PC-9 (cell line): ENCODE measurements around the gene RARS1. TPM values are rescaled to one million over a fixed set of nuclear protein-coding genes. Genes with fewer than 3 reads are reported as not detected.
A peak's percentile ranks its signal among the peaks of the same experiment; 100 is the strongest.

ENCODE experiments used
- BruUV-seq: library from RNA; stranded (reverse); fragments of 400-500 nt; replicated peaks from 2 replicates; lab custom pipeline; 2021; lab: Mats Ljungman, UMichigan
- CTCF ChIA-PET: fragments of 300-600 bp; sonication (Branson Sonifier 250); formaldehyde crosslinking; loops from one replicate; lab custom pipeline; 2022; ENCODE audit warnings: antibody characterized with exemption; lab: Charles Lee
- POLR2A ChIA-PET: fragments of 300-600 bp; sonication (Branson Sonifier 250); formaldehyde crosslinking; loops from one replicate; lab custom pipeline; 2022; ENCODE audit warnings: antibody characterized with exemption; ENCODE audit not compliant: unreplicated experiment; lab: Charles Lee
- DNase-seq, 2 experiments: peaks; one replicate each; pipeline versions ENCODE4 v3.0.0 to v3.0.0-alpha.2; 2015 to 2022; ENCODE audit warnings: mixed read lengths in 1 of 2
- H2AFZ ChIP-seq: fragments of 200-600 bp; sonication (generic); 2 replicates; pipeline ENCODE4 v1.8.1; 2017; ENCODE audit warnings: antibody characterized with exemption
- H3F3A ChIP-seq: fragments of 200-600 bp; sonication (generic); 2 replicates; pipeline ENCODE4 v1.8.1; 2017; ENCODE audit warnings: antibody characterized with exemption, mild to moderate bottlenecking, low read depth; ENCODE audit not compliant: insufficient read depth
- H3K27ac ChIP-seq: fragments of 200-600 bp; sonication (generic); 2 replicates; pipeline ENCODE4 v1.6.1; 2016; ENCODE audit warnings: mixed run types
- H3K27me3 ChIP-seq: fragments of 200-600 bp; sonication (generic); 2 replicates; pipeline ENCODE4 v1.6.1; 2016; ENCODE audit warnings: low read depth, mixed run types; ENCODE audit not compliant: insufficient read depth
- H3K36me3 ChIP-seq: fragments of 200-600 bp; sonication (generic); 2 replicates; pipeline ENCODE4 v1.6.1; 2016; ENCODE audit warnings: low read depth, mixed run types
- H3K4me1 ChIP-seq: fragments of 200-600 bp; sonication (generic); replicated peaks from 2 replicates; pipeline ENCODE4 v1.6.1; 2016; ENCODE audit warnings: mixed run types; ENCODE audit not compliant: insufficient read depth
- H3K4me2 ChIP-seq: fragments of 200-600 bp; sonication (generic); 2 replicates; pipeline ENCODE4 v1.6.1; 2017; ENCODE audit warnings: mixed run types
- H3K4me3 ChIP-seq: fragments of 200-600 bp; sonication (generic); 2 replicates; pipeline ENCODE4 v1.6.1; 2016; ENCODE audit warnings: mixed run types
- H3K79me2 ChIP-seq: fragments of 200-600 bp; sonication (generic); 2 replicates; pipeline ENCODE4 v1.6.1; 2017; ENCODE audit warnings: low read depth, mixed run types
- H3K9me2 ChIP-seq: fragments of 200-600 bp; sonication (generic); 2 replicates; pipeline ENCODE4 v1.8.1; 2017; ENCODE audit warnings: mild to moderate bottlenecking; ENCODE audit not compliant: insufficient read depth
- H3K9me3 ChIP-seq: fragments of 200-600 bp; sonication (generic); 2 replicates; pipeline ENCODE4 v1.8.1; 2016; ENCODE audit warnings: low read depth; ENCODE audit not compliant: insufficient read depth
- H4K20me1 ChIP-seq: fragments of 200-600 bp; sonication (generic); 2 replicates; pipeline ENCODE4 v1.8.1; 2017; ENCODE audit not compliant: insufficient read depth
- CTCF ChIP-seq: fragments of 200-600 bp; sonication (generic); conservative IDR thresholded peaks from 2 replicates; pipeline ENCODE4 v1.6.1; 2017; ENCODE audit warnings: mixed run types, antibody characterized with exemption, mild to moderate bottlenecking, moderate library complexity
- EZH2 ChIP-seq: fragments of 200-600 bp; sonication (generic); IDR thresholded peaks from 2 replicates; pipeline ENCODE4 v1.8.0; 2017; ENCODE audit warnings: antibody characterized with exemption, low read depth
- intact Hi-C: fragments of 100-400 bp; cut with micrococcal nuclease; formaldehyde crosslinking; loops from one replicate; pipeline ENCODE4 v1.10.0; 2022; ENCODE audit not compliant: unreplicated experiment
- total RNA-seq: library from RNA; stranded (reverse); gene quantifications from 2 replicates; pipeline ENCODE4 v1.2.3, GENCODE V29; 2021

The RARS1 gene
- total RNA-seq, 1 experiment from 2014 or later, result 125 TPM

- no peak overlapping the region for H3K27ac ChIP-seq
- no peak overlapping the region for H3K4me3 ChIP-seq
- intact Hi-C loops, result no loop called here
- BruUV-seq, result no TSS peak
- H3K9me3 ChIP-seq, result no peaks in the 10 kb centered on the region
- DNase-seq, result no peak
- ChIA-PET POLR2A (no interaction called here), CTCF (no interaction called here)
- H3F3A ChIP-seq, result peaks cover 21% of the 10 kb centered on the region; the same call in 1 of the 2 replicates
- no peak for TF ChIP-seq CTCF
- TF ChIP-seq EZH2, result no peak
- H3K79me2 ChIP-seq, result no peaks in the 10 kb centered on the region
- no peak overlapping the region for H3K4me2 ChIP-seq
- H3K4me1 ChIP-seq, result no peaks in the 10 kb centered on the region
- no peak overlapping the region for H2AFZ ChIP-seq
- H3K36me3 ChIP-seq, result no peaks in the 10 kb centered on the region
- H4K20me1 ChIP-seq, result no peaks in the 10 kb centered on the region; the same call in 1 of the 2 replicates
- H3K9me2 ChIP-seq, result no peaks in the 10 kb centered on the region
- no peaks in the 10 kb centered on the region for H3K27me3 ChIP-seq
These were observed 7.1 kb upstream of the RARS1 start for GRCh38 chr5:168479166-168479565.

GRCh38 chr5:168480601-168481000, 5.7 kb upstream of the RARS1 start:
- H3K79me2 ChIP-seq, result no peaks in the 10 kb centered on the region
- no peak overlapping the region for H3K4me2 ChIP-seq
- H3K9me2 ChIP-seq, result no peaks in the 10 kb centered on the region
- intact Hi-C loops, result loop anchor here (10.0 kb wide), 2 partner anchors 94 to 194 kb away; partner anchors contain the start of gene PANK3
- ChIA-PET CTCF (interaction anchor here (0.7 kb wide), 1 partner anchor 830 kb away, joined by 3 read pairs; no protein-coding TSS in a partner anchor), POLR2A (no interaction called here)
- H3K4me1 ChIP-seq, result no peaks in the 10 kb centered on the region
- BruUV-seq, result no TSS peak
- no peaks in the 10 kb centered on the region for H4K20me1 ChIP-seq
- no peak overlapping the region for H3K27ac ChIP-seq
- no peaks in the 10 kb centered on the region for H3K36me3 ChIP-seq
- no peaks in the 10 kb centered on the region for H3K9me3 ChIP-seq
- no peak for DNase-seq
- no peak overlapping the region for H3K4me3 ChIP-seq
- H3F3A ChIP-seq, result peaks cover 13% of the 10 kb centered on the region; the same call in 1 of the 2 replicates
- no peak overlapping the region for H2AFZ ChIP-seq
- no peaks in the 10 kb centered on the region for H3K27me3 ChIP-seq
- TF ChIP-seq EZH2 (no peak), CTCF (no peak)

GRCh38 chr5:168481330-168481788, 4.9 kb upstream of the RARS1 start:
- CTCF ChIA-PET, result interaction anchor here (0.7 kb wide), 1 partner anchor 831 kb away, joined by 3 read pairs; no protein-coding TSS in a partner anchor

More at GRCh38 chr5:168481330-168481788, 4.9 kb upstream of the RARS1 start:
- H3K27ac ChIP-seq, result no peak overlapping the region
- H3K9me3 ChIP-seq, result no peaks in the 10 kb centered on the region
- no peaks in the 10 kb centered on the region for H3K79me2 ChIP-seq
- DNase-seq, result peak in 1 of 2 experiments; percentile 43
- H3K4me2 ChIP-seq, result no peak overlapping the region
- no peak overlapping the region for H3K4me3 ChIP-seq
- intact Hi-C loops, result loop anchor here (1.0 to 10.0 kb wide), 3 partner anchors 32 to 193 kb away; partner anchors contain the start of gene PANK3
- no peak for TF ChIP-seq CTCF
- no peak for TF ChIP-seq EZH2
- H3K9me2 ChIP-seq, result no peaks in the 10 kb centered on the region
- H3K27me3 ChIP-seq, result no peaks in the 10 kb centered on the region
- no peaks in the 10 kb centered on the region for H4K20me1 ChIP-seq
- no peak overlapping the region for H2AFZ ChIP-seq
- H3K4me1 ChIP-seq, result peaks cover 4% of the 10 kb centered on the region; the same call in 1 of the 2 replicates
- BruUV-seq, result no TSS peak
- POLR2A ChIA-PET, result no interaction called here
- H3F3A ChIP-seq, result peaks cover 9% of the 10 kb centered on the region; the same call in 1 of the 2 replicates
- no peaks in the 10 kb centered on the region for H3K36me3 ChIP-seq
